Liver (tissue), 9 donors: ENCODE data around the gene STAB1. TPM values are rescaled to one million over a fixed set of nuclear protein-coding genes. Genes with fewer than 3 reads are reported as not detected.
A peak's percentile ranks its signal among the peaks of the same experiment; 100 is the strongest.

Experiments used
- DNase-seq: peaks from one replicate; pipeline ENCODE4 v3.0.0-alpha.2; 2017; ENCODE audit warnings: low spot score
- H3K27ac ChIP-seq, 2 donors: one replicate each; pipeline ENCODE4 v1.7.0; 2013; ENCODE audit warnings: inconsistent platforms in 2 of 2, low read length in 2 of 2, control low read depth in 1 of 2, low read depth in 1 of 2, mild to moderate bottlenecking in 1 of 2
- H3K27me3 ChIP-seq, 4 donors: one replicate each; pipeline versions ENCODE4 v1.6.1 to v1.7.0; 2013; ENCODE audit warnings: low read length in 3 of 4, inconsistent platforms in 1 of 4, mild to moderate bottlenecking in 1 of 4, moderate library complexity in 1 of 4; ENCODE audit not compliant: control insufficient read depth in 4 of 4, insufficient read depth in 4 of 4
- H3K36me3 ChIP-seq, 4 donors: one replicate each; pipeline versions ENCODE4 v1.6.1 to v1.7.0; 2013; ENCODE audit warnings: low read length in 3 of 4, mild to moderate bottlenecking in 3 of 4, low read depth in 1 of 4, moderate library complexity in 1 of 4; ENCODE audit not compliant: control insufficient read depth in 4 of 4, insufficient read depth in 3 of 4
- H3K4me1 ChIP-seq, 4 donors: one replicate each; pipeline versions ENCODE4 v1.6.1 to v1.7.0; 2013; ENCODE audit warnings: low read length in 3 of 4, mild to moderate bottlenecking in 3 of 4, moderate library complexity in 1 of 4; ENCODE audit not compliant: control insufficient read depth in 4 of 4, insufficient read depth in 4 of 4
- H3K4me3 ChIP-seq, 3 donors: one replicate each; pipeline versions ENCODE4 v1.6.1 to v1.7.0; 2013; ENCODE audit warnings: low read length in 3 of 3, control low read depth in 1 of 3, low read depth in 1 of 3, mild to moderate bottlenecking in 1 of 3
- H3K9ac ChIP-seq, 2 donors: one replicate each; pipeline ENCODE4 v1.7.0; 2013; ENCODE audit warnings: low read length in 2 of 2, mild to moderate bottlenecking in 2 of 2, moderate library complexity in 2 of 2, control low read depth in 1 of 2, low read depth in 1 of 2
- H3K9me3 ChIP-seq, 4 donors: one replicate each; pipeline versions ENCODE4 v1.6.1 to v1.7.0; 2013; ENCODE audit warnings: low read length in 3 of 4; ENCODE audit not compliant: control insufficient read depth in 4 of 4
- ATF3 ChIP-seq: IDR thresholded peaks from 2 replicates; pipeline ENCODE4 v1.6.1; 2016; ENCODE audit warnings: antibody characterized with exemption
- CTCF ChIP-seq: fragments of 150-350 bp; IDR thresholded peaks from 2 replicates; pipeline ENCODE4 v1.5.1; 2017; ENCODE audit warnings: improper control_type of control experiment, low read depth, low read length; ENCODE audit not compliant: missing input control
- EGR1 ChIP-seq, 2 donors: IDR thresholded peaks; 2 replicates each; pipeline ENCODE4 v1.6.1; 2016 to 2018; ENCODE audit warnings: antibody characterized with exemption in 2 of 2, low read depth in 2 of 2
- FOXA1 ChIP-seq: IDR thresholded peaks from 2 replicates; pipeline ENCODE4 v1.6.1; 2016; ENCODE audit warnings: antibody characterized with exemption
- GABPA ChIP-seq, 2 donors: IDR thresholded peaks in 1 of 2; conservative IDR thresholded peaks in 1 of 2; 2 replicates each; pipeline ENCODE4 v1.6.1; 2016; ENCODE audit warnings: antibody characterized with exemption in 2 of 2, mild to moderate bottlenecking in 1 of 2, moderate library complexity in 1 of 2
- HNF4A ChIP-seq, 2 donors: conservative IDR thresholded peaks; 2 replicates each; pipeline ENCODE4 v1.6.1; 2016; ENCODE audit warnings: antibody characterized with exemption in 2 of 2, mild to moderate bottlenecking in 2 of 2
- HNF4G ChIP-seq: IDR thresholded peaks from 2 replicates; pipeline ENCODE4 v1.6.1; 2016; ENCODE audit warnings: antibody characterized with exemption
- JUND ChIP-seq, 2 donors: IDR thresholded peaks; 2 replicates each; pipeline ENCODE4 v1.6.1; 2016; ENCODE audit warnings: antibody characterized with exemption in 2 of 2
- MAX ChIP-seq: IDR thresholded peaks from 2 replicates; pipeline ENCODE4 v1.6.1; 2016; ENCODE audit warnings: antibody characterized with exemption
- NR2F2 ChIP-seq: IDR thresholded peaks from 2 replicates; pipeline ENCODE4 v1.6.1; 2016; ENCODE audit warnings: antibody characterized with exemption
- RAD21 ChIP-seq, 2 donors: IDR thresholded peaks; 2 replicates each; pipeline ENCODE4 v1.6.1; 2016; ENCODE audit warnings: antibody characterized with exemption in 2 of 2, mild to moderate bottlenecking in 2 of 2
- RXRA ChIP-seq, 2 donors: IDR thresholded peaks; 2 replicates each; pipeline ENCODE4 v1.6.1; 2017 to 2018; ENCODE audit warnings: antibody characterized with exemption in 2 of 2, mild to moderate bottlenecking in 1 of 2
- TAF1 ChIP-seq: conservative IDR thresholded peaks from 2 replicates; pipeline ENCODE4 v1.6.1; 2016; ENCODE audit warnings: antibody characterized with exemption, mild to moderate bottlenecking
- YY1 ChIP-seq: IDR thresholded peaks from 2 replicates; pipeline ENCODE4 v1.6.1; 2016; ENCODE audit warnings: antibody characterized with exemption, mild to moderate bottlenecking
- ZBTB33 ChIP-seq: IDR thresholded peaks from 2 replicates; pipeline ENCODE4 v1.6.1; 2016; ENCODE audit warnings: antibody characterized with exemption
- WGBS: extraction: QIAGEN DNeasy Blood & Tissue Kit; methylation state at CpG from one replicate; pipeline ENCODE4 v1.1.7; 2013; 5-methylcytosine and 5-hydroxymethylcytosine counted together
- polyA plus RNA-seq, 2 donors: library from polyadenylated mRNA; stranded (reverse) in 1 of 2; unstranded in 1 of 2; fragments of 200-250 nt in 1 of 2; fragments of >200 nt in 1 of 2; fragmentation: Nextera tagmentation in 1 of 2; extraction: Ambion mirVana in 1 of 2; gene quantifications; one replicate each; pipeline versions ENCODE4 v1.2.1 to v1.2.3, GENCODE V29; 2013 to 2015
- total RNA-seq, 2 donors: library from RNA; depleted of rRNA; stranded (reverse); fragments of >200 nt; gene quantifications; one replicate each; pipeline ENCODE4 v1.2.3, GENCODE V29; 2014
- TF ChIP-seq, protein P1 (sequence below): IDR thresholded peaks from 2 replicates; pipeline ENCODE4 v1.6.1; 2016; ENCODE audit warnings: antibody characterized with exemption, mild to moderate bottlenecking
- donor health status: healthy.
- donor health status: healthy.
- donor health status: healthy.
- donor health status: healthy.
- donor health status: healthy.

Gene STAB1
- total and polyA plus RNA-seq, 4 donors = 42.0 to 198 (median 71.5) TPM

GRCh38 chr3:52472239-52473000, 22.7 kb upstream of the STAB1 start:
- DNase-seq = no peak

More at GRCh38 chr3:52472239-52473000, 22.7 kb upstream of the STAB1 start:
- Histone ChIP-seq H3K36me3 (peaks cover 6 to 31% (median 21%) of the 10 kb centered on the region in 4 donors), H3K27me3 (no peaks in the 10 kb centered on the region), H3K27ac (peak overlapping the region in 1 of 2 donors; percentile 65), H3K9ac (no peak overlapping the region), H3K4me3 (no peak overlapping the region), H3K9me3 (no peaks in the 10 kb centered on the region), H3K4me1 (peaks cover 0 to 29% (median 23%) of the 10 kb centered on the region in 4 donors)
- 66% methylated on average over 14 of the region's 14 CpGs for WGBS
- no peak for TF ChIP-seq GABPA (IDR thresholded peaks at IDR 0.05 in 1 of 2, conservative IDR thresholded peaks at IDR 0.05 in 1 of 2)
- no peak for TF ChIP-seq FOXA1
- no peak for TF ChIP-seq RXRA (IDR thresholded peaks at IDR 0.05)
- TF ChIP-seq NR2F2 = no peak
- TF ChIP-seq YY1 = no peak
- TF ChIP-seq EGR1 (IDR thresholded peaks at IDR 0.05; ENCODE audit: low read depth in 2 of 2) = no peak
- no peak for TF ChIP-seq HNF4A (conservative IDR thresholded peaks at IDR 0.05)
- no peak for TF ChIP-seq ZBTB33
- TF ChIP-seq MAX = no peak
- TF ChIP-seq TAF1 = no peak
- no peak for TF ChIP-seq JUND (IDR thresholded peaks at IDR 0.05)
- no peak for TF ChIP-seq HNF4G
- TF ChIP-seq, protein P1, sequence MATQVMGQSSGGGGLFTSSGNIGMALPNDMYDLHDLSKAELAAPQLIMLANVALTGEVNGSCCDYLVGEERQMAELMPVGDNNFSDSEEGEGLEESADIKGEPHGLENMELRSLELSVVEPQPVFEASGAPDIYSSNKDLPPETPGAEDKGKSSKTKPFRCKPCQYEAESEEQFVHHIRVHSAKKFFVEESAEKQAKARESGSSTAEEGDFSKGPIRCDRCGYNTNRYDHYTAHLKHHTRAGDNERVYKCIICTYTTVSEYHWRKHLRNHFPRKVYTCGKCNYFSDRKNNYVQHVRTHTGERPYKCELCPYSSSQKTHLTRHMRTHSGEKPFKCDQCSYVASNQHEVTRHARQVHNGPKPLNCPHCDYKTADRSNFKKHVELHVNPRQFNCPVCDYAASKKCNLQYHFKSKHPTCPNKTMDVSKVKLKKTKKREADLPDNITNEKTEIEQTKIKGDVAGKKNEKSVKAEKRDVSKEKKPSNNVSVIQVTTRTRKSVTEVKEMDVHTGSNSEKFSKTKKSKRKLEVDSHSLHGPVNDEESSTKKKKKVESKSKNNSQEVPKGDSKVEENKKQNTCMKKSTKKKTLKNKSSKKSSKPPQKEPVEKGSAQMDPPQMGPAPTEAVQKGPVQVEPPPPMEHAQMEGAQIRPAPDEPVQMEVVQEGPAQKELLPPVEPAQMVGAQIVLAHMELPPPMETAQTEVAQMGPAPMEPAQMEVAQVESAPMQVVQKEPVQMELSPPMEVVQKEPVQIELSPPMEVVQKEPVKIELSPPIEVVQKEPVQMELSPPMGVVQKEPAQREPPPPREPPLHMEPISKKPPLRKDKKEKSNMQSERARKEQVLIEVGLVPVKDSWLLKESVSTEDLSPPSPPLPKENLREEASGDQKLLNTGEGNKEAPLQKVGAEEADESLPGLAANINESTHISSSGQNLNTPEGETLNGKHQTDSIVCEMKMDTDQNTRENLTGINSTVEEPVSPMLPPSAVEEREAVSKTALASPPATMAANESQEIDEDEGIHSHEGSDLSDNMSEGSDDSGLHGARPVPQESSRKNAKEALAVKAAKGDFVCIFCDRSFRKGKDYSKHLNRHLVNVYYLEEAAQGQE = no peak
- no peak for TF ChIP-seq RAD21 (IDR thresholded peaks at IDR 0.05)
- TF ChIP-seq ATF3 = no peak
- no peak for TF ChIP-seq CTCF
